ENCODE data around the gene SCAPER. TPM values are rescaled to one million over a fixed set of nuclear protein-coding genes. Genes with fewer than 3 reads are reported as not detected.

SCAPER gene
- total RNA-seq, 1 donor from 2014 or later, result 58.0 TPM

DNA sequence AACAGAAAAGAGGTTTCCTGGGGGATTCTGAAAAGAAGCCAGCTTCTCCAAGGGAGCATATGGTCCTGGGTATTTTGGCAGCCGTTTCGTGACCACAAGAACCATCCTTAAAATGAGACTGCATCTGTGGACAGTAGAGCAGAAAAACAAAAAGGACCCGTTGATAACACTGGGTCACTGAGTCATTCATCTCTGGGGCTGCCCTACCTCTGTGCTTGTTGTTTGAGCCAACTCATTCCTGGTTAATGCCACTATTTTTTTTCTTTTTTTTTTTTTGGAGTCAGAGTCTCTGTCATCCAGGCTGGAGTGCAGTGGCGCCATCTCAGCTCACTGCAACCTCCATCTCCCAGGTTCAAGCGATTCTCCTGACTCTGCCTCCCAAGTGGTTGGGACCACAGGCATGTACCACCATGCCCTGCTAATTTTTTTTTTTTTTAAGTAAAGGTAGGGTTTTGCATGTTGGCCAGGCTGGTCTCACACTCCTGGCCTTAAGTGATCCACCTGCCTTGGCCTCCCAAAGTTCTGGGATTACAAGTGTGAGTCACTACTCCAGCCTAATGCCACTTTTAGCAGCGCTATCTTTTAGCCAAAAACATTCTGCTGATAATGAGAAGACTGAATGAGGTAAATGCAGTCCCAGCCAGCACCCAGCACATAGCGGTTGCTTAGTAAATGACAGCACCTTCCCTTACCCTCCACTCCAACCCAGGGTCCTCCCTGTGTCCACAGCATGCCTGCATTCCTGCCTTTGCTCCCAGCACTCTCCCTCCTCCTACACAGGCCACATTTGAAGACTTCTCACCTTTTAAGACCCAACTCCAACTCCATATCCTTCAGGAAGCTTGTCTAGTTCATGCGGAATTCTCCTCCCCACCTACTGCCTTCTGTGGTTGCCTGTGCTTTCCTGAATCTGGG, 577.7 kb downstream of the SCAPER start:
- TF ChIP-seq, protein P1, sequence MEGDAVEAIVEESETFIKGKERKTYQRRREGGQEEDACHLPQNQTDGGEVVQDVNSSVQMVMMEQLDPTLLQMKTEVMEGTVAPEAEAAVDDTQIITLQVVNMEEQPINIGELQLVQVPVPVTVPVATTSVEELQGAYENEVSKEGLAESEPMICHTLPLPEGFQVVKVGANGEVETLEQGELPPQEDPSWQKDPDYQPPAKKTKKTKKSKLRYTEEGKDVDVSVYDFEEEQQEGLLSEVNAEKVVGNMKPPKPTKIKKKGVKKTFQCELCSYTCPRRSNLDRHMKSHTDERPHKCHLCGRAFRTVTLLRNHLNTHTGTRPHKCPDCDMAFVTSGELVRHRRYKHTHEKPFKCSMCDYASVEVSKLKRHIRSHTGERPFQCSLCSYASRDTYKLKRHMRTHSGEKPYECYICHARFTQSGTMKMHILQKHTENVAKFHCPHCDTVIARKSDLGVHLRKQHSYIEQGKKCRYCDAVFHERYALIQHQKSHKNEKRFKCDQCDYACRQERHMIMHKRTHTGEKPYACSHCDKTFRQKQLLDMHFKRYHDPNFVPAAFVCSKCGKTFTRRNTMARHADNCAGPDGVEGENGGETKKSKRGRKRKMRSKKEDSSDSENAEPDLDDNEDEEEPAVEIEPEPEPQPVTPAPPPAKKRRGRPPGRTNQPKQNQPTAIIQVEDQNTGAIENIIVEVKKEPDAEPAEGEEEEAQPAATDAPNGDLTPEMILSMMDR (IDR thresholded peaks at IDR 0.05; ENCODE audit: partially characterized antibody, unreplicated experiment), result no peak
- Mint-ChIP-seq H3K4me3 (ENCODE audit: unreplicated experiment) (no peak overlapping the region), H3K9me3 (ENCODE audit: unreplicated experiment) (no peaks in the 10 kb centered on the region), H3K4me1 (ENCODE audit: low read depth, unreplicated experiment) (peaks cover 4% of the 10 kb centered on the region), H3K27me3 (ENCODE audit: unreplicated experiment) (no peaks in the 10 kb centered on the region), H3K27ac (ENCODE audit: unreplicated experiment) (peak overlapping the region; percentile 55), H3K36me3 (ENCODE audit: unreplicated experiment) (peaks cover 6% of the 10 kb centered on the region)
- DNase-seq, result no peak

DNA sequence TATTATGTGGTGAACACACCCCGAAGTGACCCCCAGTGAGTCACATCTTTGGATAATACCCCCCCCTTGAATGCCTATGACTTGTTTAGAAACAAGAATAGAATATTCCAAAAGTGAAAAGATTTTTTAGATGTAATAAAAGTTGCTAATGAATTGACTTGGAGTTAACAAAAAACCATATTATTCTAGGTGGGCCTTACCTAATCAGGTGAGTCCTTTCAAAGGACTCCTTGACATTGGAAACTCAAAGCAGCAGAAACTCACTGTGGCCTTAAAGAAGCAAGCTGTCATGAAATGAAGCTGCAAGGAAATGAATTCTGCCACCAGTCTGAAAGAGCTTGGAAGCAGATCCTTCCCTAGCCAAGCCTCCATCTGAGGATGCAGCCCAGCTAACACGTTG, 579.4 kb downstream of the SCAPER start:
- DNase-seq, result no peak
- H3K27me3 Mint-ChIP-seq (ENCODE audit: unreplicated experiment), result no peaks in the 10 kb centered on the region
- H3K9me3 Mint-ChIP-seq (ENCODE audit: unreplicated experiment), result no peaks in the 10 kb centered on the region
- TF ChIP-seq, protein P1 (IDR thresholded peaks at IDR 0.05; ENCODE audit: partially characterized antibody, unreplicated experiment), result no peak
- H3K4me3 Mint-ChIP-seq (ENCODE audit: unreplicated experiment), result no peak overlapping the region
- peaks cover 6% of the 10 kb centered on the region for H3K36me3 Mint-ChIP-seq (ENCODE audit: unreplicated experiment)
- H3K27ac Mint-ChIP-seq (ENCODE audit: unreplicated experiment), result no peak overlapping the region
- peaks cover 4% of the 10 kb centered on the region for H3K4me1 Mint-ChIP-seq (ENCODE audit: low read depth, unreplicated experiment)

DNA sequence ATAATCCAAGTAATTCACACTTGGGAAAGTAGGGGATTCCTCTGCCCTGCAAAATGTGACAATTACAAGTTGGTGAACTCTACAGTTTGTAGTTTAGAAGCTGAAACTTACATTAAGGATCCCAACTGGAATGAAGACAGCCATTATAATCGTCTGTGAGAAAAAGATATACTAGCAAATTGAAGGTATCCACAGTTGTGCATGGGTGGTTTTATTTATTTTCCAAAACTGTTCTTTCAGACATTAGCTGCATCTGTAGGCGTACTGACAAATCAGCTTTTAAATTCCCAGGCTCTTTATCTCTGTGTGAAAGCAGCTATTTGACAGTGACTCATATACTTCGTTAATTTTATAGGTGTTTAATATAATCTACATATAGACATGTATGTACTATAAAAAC, 581.1 kb downstream of the SCAPER start:
- H3K4me3 Mint-ChIP-seq (ENCODE audit: unreplicated experiment), result no peak overlapping the region
- no peak overlapping the region for H3K27ac Mint-ChIP-seq (ENCODE audit: unreplicated experiment)
- H3K36me3 Mint-ChIP-seq (ENCODE audit: unreplicated experiment), result peaks cover 6% of the 10 kb centered on the region
- H3K27me3 Mint-ChIP-seq (ENCODE audit: unreplicated experiment), result no peaks in the 10 kb centered on the region
- DNase-seq, result no peak
- TF ChIP-seq, protein P1 (IDR thresholded peaks at IDR 0.05; ENCODE audit: partially characterized antibody, unreplicated experiment), result no peak
- H3K4me1 Mint-ChIP-seq (ENCODE audit: low read depth, unreplicated experiment), result peaks cover 4% of the 10 kb centered on the region
- peaks cover 1% of the 10 kb centered on the region for H3K9me3 Mint-ChIP-seq (ENCODE audit: unreplicated experiment)

DNA sequence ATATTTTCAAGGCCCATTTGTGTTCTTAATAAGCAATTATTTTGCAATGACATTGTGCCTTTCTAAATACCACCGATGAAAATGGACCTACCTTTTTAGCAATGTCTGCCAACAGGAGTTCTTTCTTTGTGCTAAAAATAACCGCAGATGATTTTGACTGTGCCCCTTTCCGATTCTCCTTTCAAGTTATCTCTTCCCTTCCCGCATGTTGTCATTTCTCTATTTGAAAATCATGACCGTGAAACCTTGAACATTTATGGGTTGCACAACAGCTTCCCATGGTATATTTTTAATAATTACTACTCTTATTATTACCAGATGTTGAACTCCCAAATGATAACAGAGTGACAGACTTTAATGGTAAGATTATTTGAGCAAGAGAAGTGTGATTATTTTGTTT, 583.5 kb downstream of the SCAPER start:
- TF ChIP-seq, protein P1 (IDR thresholded peaks at IDR 0.05; ENCODE audit: partially characterized antibody, unreplicated experiment), result no peak
- Mint-ChIP-seq H3K4me3 (ENCODE audit: unreplicated experiment) (no peak overlapping the region), H3K36me3 (ENCODE audit: unreplicated experiment) (no peaks in the 10 kb centered on the region), H3K27me3 (ENCODE audit: unreplicated experiment) (no peaks in the 10 kb centered on the region), H3K4me1 (ENCODE audit: low read depth, unreplicated experiment) (peaks cover 9% of the 10 kb centered on the region), H3K27ac (ENCODE audit: unreplicated experiment) (peak overlapping the region; percentile 22), H3K9me3 (ENCODE audit: unreplicated experiment) (peaks cover 1% of the 10 kb centered on the region)
- no peak for DNase-seq

DNA sequence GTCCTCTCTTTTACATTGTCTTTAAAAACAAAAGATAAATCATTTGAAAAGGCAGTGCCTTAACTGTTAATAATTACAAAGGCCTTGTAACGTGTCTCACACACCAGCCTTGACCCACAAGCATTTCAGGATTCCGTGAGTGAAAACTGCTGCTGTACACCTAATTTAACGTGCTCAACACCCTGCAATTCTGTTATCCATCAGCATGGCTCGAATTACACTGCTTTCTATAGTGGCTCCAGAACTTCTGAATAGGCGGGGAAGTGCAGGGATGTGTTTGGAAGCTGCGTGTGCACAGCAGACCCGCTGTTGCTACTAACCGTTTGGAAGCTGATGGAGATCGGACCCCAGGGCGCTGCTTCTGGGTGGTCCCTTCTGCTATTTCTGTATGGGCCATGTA, 584.0 kb downstream of the SCAPER start:
- Mint-ChIP-seq H3K27me3 (ENCODE audit: unreplicated experiment) (no peaks in the 10 kb centered on the region), H3K4me1 (ENCODE audit: low read depth, unreplicated experiment) (peaks cover 12% of the 10 kb centered on the region), H3K4me3 (ENCODE audit: unreplicated experiment) (no peak overlapping the region), H3K36me3 (ENCODE audit: unreplicated experiment) (no peaks in the 10 kb centered on the region), H3K9me3 (ENCODE audit: unreplicated experiment) (peaks cover 1% of the 10 kb centered on the region), H3K27ac (ENCODE audit: unreplicated experiment) (no peak overlapping the region)
- no peak for DNase-seq
- TF ChIP-seq, protein P1 (IDR thresholded peaks at IDR 0.05; ENCODE audit: partially characterized antibody, unreplicated experiment), result no peak
